Measurements from ENCODE around the gene RIMOC1.
A peak's percentile ranks its signal among the peaks of the same experiment; 100 is the strongest.

RIMOC1 gene

GRCh38 chr5:41896230-41896629, 7.9 kb upstream of the RIMOC1 start:
- Histone ChIP-seq H3K36me3 (ENCODE audit: insufficient read depth, low read length) (no peaks in the 10 kb centered on the region), H3F3A (ENCODE audit: insufficient read depth, low read length) (no peaks in the 10 kb centered on the region), H3K4me1 (ENCODE audit: insufficient read depth, low read length, severe bottlenecking) (no peaks in the 10 kb centered on the region), H3K4me3 (ENCODE audit: low read depth, low read length, poor library complexity, severe bottlenecking) (no peak overlapping the region), H3K4me2 (ENCODE audit: low read length) (no peak overlapping the region), H2AFZ (ENCODE audit: low read length) (no peak overlapping the region), H3K27ac (ENCODE audit: low read depth, low read length, poor library complexity, severe bottlenecking) (no peak overlapping the region), H4K20me1 (ENCODE audit: insufficient read depth, low read length) (no peaks in the 10 kb centered on the region), H3K79me2 (ENCODE audit: insufficient read depth, low read length) (no peaks in the 10 kb centered on the region), H3K9me2 (ENCODE audit: low read depth, low read length) (no peaks in the 10 kb centered on the region), H3K27me3 (ENCODE audit: insufficient read depth, low read length) (no peaks in the 10 kb centered on the region), H3K9ac (ENCODE audit: low read length) (no peak overlapping the region), H3K9me3 (ENCODE audit: low read length) (no peaks in the 10 kb centered on the region)
- TF ChIP-seq CTCF (IDR thresholded peaks at IDR 0.05; ENCODE audit: low read length) (no peak), EZH2 (IDR thresholded peaks at IDR 0.05; ENCODE audit: borderline replicate concordance, low read length) (no peak)

- Histone ChIP-seq H3K79me2 (ENCODE audit: insufficient read depth, low read length) (peaks cover 24% of the 10 kb centered on the region), H3K4me2 (ENCODE audit: low read length) (peak overlapping the region; percentile 85), H3K4me1 (ENCODE audit: insufficient read depth, low read length, severe bottlenecking) (peaks cover 21% of the 10 kb centered on the region), H3K36me3 (ENCODE audit: insufficient read depth, low read length) (peaks cover 13% of the 10 kb centered on the region), H4K20me1 (ENCODE audit: insufficient read depth, low read length) (no peaks in the 10 kb centered on the region), H3K4me3 (ENCODE audit: low read depth, low read length, poor library complexity, severe bottlenecking) (peak overlapping the region; percentile 75), H3K9me2 (ENCODE audit: low read depth, low read length) (no peaks in the 10 kb centered on the region), H3K9ac (ENCODE audit: low read length) (peak overlapping the region; percentile 73), H3K27ac (ENCODE audit: low read depth, low read length, poor library complexity, severe bottlenecking) (peak overlapping the region; percentile 8), H3F3A (ENCODE audit: insufficient read depth, low read length) (no peaks in the 10 kb centered on the region), H3K27me3 (ENCODE audit: insufficient read depth, low read length) (no peaks in the 10 kb centered on the region), H3K9me3 (ENCODE audit: low read length) (no peaks in the 10 kb centered on the region), H2AFZ (ENCODE audit: low read length) (no peak overlapping the region)
- TF ChIP-seq EZH2 (IDR thresholded peaks at IDR 0.05; ENCODE audit: borderline replicate concordance, low read length) (no peak), CTCF (IDR thresholded peaks at IDR 0.05; ENCODE audit: low read length) (no peak)
Measured at GRCh38 chr5:41903382-41903891, 707 bp upstream of the RIMOC1 start.

- no peak overlapping the region for H3K27ac ChIP-seq (ENCODE audit: low read depth, low read length, poor library complexity, severe bottlenecking)
- TF ChIP-seq CTCF (IDR thresholded peaks at IDR 0.05; ENCODE audit: low read length) (no peak), EZH2 (IDR thresholded peaks at IDR 0.05; ENCODE audit: borderline replicate concordance, low read length) (no peak)
- no peak overlapping the region for H3K4me2 ChIP-seq (ENCODE audit: low read length)
- H3K4me3 ChIP-seq (ENCODE audit: low read depth, low read length, poor library complexity, severe bottlenecking), result no peak overlapping the region
- no peaks in the 10 kb centered on the region for H4K20me1 ChIP-seq (ENCODE audit: insufficient read depth, low read length)
- no peaks in the 10 kb centered on the region for H3F3A ChIP-seq (ENCODE audit: insufficient read depth, low read length)
- no peaks in the 10 kb centered on the region for H3K27me3 ChIP-seq (ENCODE audit: insufficient read depth, low read length)
- H3K4me1 ChIP-seq (ENCODE audit: insufficient read depth, low read length, severe bottlenecking), result peaks cover 21% of the 10 kb centered on the region
- H3K79me2 ChIP-seq (ENCODE audit: insufficient read depth, low read length), result peaks cover 24% of the 10 kb centered on the region
- no peak overlapping the region for H2AFZ ChIP-seq (ENCODE audit: low read length)
- H3K9me3 ChIP-seq (ENCODE audit: low read length), result no peaks in the 10 kb centered on the region
- H3K36me3 ChIP-seq (ENCODE audit: insufficient read depth, low read length), result peaks cover 36% of the 10 kb centered on the region
- no peak overlapping the region for H3K9ac ChIP-seq (ENCODE audit: low read length)
- no peaks in the 10 kb centered on the region for H3K9me2 ChIP-seq (ENCODE audit: low read depth, low read length)
Measured at GRCh38 chr5:41906151-41906550, 2.0 kb downstream of the RIMOC1 start.

Measured in OCI-LY1 (cell line).